HG03064 (cell line): ENCODE results near the gene ERMP1.
"Not testable (repeated sequence)": the region's sequence is repeated elsewhere in the genome, so short reads cannot be mapped to it uniquely, and the experiment has no call there.

ENCODE experiments used
- ATAC-seq: cut with Tn5 transposase; IDR thresholded peaks from one replicate; pipeline ENCODE4 v1.9.1; 2021; ENCODE audit warnings: low read depth; ENCODE audit not compliant: unreplicated experiment

ERMP1 gene

GRCh38 chr9:5786370-5787127, 46.4 kb downstream of the ERMP1 start:
- no peak for ATAC-seq

- no peak for ATAC-seq
Observed at GRCh38 chr9:5784526-5785315, 48.2 kb downstream of the ERMP1 start.

- ATAC-seq: no peak
Observed at GRCh38 chr9:5783982-5784381, 48.9 kb downstream of the ERMP1 start.

GRCh38 chr9:5783420-5783819, 49.5 kb downstream of the ERMP1 start:
- ATAC-seq: not testable (repeated sequence)

- ATAC-seq: not testable (repeated sequence)
Observed at GRCh38 chr9:5779705-5780218, 53.2 kb downstream of the ERMP1 start.

- ATAC-seq: no peak
Observed at GRCh38 chr9:5778805-5779204, 54.1 kb downstream of the ERMP1 start.

GRCh38 chr9:5773324-5773999, 59.5 kb downstream of the ERMP1 start:
- ATAC-seq: no peak

GRCh38 chr9:5767968-5768932, 64.7 kb downstream of the ERMP1 start:
- no peak for ATAC-seq

- ATAC-seq: peak; percentile 92
Observed at GRCh38 chr9:5764130-5764868, 68.6 kb downstream of the ERMP1 start.

GRCh38 chr9:5762421-5762820, 70.5 kb downstream of the ERMP1 start:
- no peak for ATAC-seq

GRCh38 chr9:5760338-5760737, 72.6 kb downstream of the ERMP1 start:
- no peak for ATAC-seq

- no peak for ATAC-seq
Observed at GRCh38 chr9:5756633-5757032, 76.3 kb downstream of the ERMP1 start.

- ATAC-seq: no peak
Observed at GRCh38 chr9:5750569-5750968, 82.3 kb downstream of the ERMP1 start.

- no peak for ATAC-seq
Observed at GRCh38 chr9:5749306-5749705, 83.6 kb downstream of the ERMP1 start.

GRCh38 chr9:5748438-5748837, 84.5 kb downstream of the ERMP1 start:
- ATAC-seq: no peak

GRCh38 chr9:5743109-5743508, 89.8 kb downstream of the ERMP1 start:
- no peak for ATAC-seq

- ATAC-seq: no peak
Observed at GRCh38 chr9:5736563-5737346, 96.2 kb downstream of the ERMP1 start.

GRCh38 chr9:5735072-5735471, 97.8 kb downstream of the ERMP1 start:
- no peak for ATAC-seq
